GM18909 (cell line): ENCODE data around the gene DCD.
A peak's percentile ranks its signal among the peaks of the same experiment; 100 is the strongest.

ENCODE experiments used
- ATAC-seq: cut with Tn5 transposase; IDR thresholded peaks from one replicate; pipeline ENCODE4 v1.9.1; 2021; ENCODE audit warnings: mild to moderate bottlenecking; ENCODE audit not compliant: unreplicated experiment, poor library complexity

Gene DCD

GRCh38 chr12:54612225-54612750 is 35.9 kb downstream of the DCD start:
- ATAC-seq = no peak

GRCh38 chr12:54611715-54612149 is 36.4 kb downstream of the DCD start:
- ATAC-seq = no peak

GRCh38 chr12:54608769-54609168 is 39.4 kb downstream of the DCD start:
- ATAC-seq = no peak

GRCh38 chr12:54608156-54608555 is 40.0 kb downstream of the DCD start:
- no peak for ATAC-seq

GRCh38 chr12:54606556-54606955 is 41.6 kb downstream of the DCD start:
- ATAC-seq = no peak

- ATAC-seq = no peak
Measured at GRCh38 chr12:54605138-54605970, 42.8 kb downstream of the DCD start.

GRCh38 chr12:54604436-54604835 is 43.7 kb downstream of the DCD start:
- no peak for ATAC-seq

GRCh38 chr12:54603872-54604271 is 44.3 kb downstream of the DCD start:
- ATAC-seq = no peak

- ATAC-seq = peak; percentile 93
Measured at GRCh38 chr12:54603173-54603814, 44.9 kb downstream of the DCD start.

- ATAC-seq = no peak
Measured at GRCh38 chr12:54602661-54603060, 45.5 kb downstream of the DCD start.

- ATAC-seq = no peak
Measured at GRCh38 chr12:54601841-54602240, 46.3 kb downstream of the DCD start.

GRCh38 chr12:54598970-54599369 is 49.2 kb downstream of the DCD start:
- no peak for ATAC-seq

- ATAC-seq = no peak
Measured at GRCh38 chr12:54596526-54596946, 51.6 kb downstream of the DCD start.

GRCh38 chr12:54595471-54595870 is 52.7 kb downstream of the DCD start:
- no peak for ATAC-seq
